Measurements from ENCODE around the gene MTR.
"Not testable (repeated sequence)": the region's sequence is repeated elsewhere in the genome, so short reads cannot be mapped to it uniquely, and the experiment has no call there.

Gene MTR

DNA sequence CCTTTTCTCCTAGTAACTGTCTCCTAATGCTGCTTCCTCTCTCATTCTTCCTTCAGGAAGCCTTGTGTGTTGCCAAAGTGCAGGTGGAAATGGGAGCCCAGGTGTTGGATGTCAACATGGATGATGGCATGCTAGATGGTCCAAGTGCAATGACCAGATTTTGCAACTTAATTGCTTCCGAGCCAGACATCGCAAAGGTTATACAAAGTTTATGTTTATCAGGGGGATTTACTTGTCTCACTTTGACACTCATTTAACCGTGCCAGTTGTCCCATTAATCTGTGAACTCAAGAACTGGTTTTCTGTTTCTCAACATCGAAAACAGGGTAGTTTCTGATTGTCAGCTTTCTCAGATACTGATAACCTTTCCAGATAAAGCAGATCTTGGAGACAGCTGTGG, 40.4 kb downstream of the MTR start:
- no peak for DNase-seq

- DNase-seq, result no peak
These were observed 41.1 kb downstream of the MTR start for GRCh38 chr1:236836157-236836556.

GRCh38 chr1:236837115-236837514, 42.0 kb downstream of the MTR start:
- no peak for DNase-seq

GRCh38 chr1:236837897-236838296, 42.8 kb downstream of the MTR start:
- no peak for DNase-seq

- no peak for DNase-seq
These were observed 46.2 kb downstream of the MTR start for GRCh38 chr1:236841341-236841740.

DNA sequence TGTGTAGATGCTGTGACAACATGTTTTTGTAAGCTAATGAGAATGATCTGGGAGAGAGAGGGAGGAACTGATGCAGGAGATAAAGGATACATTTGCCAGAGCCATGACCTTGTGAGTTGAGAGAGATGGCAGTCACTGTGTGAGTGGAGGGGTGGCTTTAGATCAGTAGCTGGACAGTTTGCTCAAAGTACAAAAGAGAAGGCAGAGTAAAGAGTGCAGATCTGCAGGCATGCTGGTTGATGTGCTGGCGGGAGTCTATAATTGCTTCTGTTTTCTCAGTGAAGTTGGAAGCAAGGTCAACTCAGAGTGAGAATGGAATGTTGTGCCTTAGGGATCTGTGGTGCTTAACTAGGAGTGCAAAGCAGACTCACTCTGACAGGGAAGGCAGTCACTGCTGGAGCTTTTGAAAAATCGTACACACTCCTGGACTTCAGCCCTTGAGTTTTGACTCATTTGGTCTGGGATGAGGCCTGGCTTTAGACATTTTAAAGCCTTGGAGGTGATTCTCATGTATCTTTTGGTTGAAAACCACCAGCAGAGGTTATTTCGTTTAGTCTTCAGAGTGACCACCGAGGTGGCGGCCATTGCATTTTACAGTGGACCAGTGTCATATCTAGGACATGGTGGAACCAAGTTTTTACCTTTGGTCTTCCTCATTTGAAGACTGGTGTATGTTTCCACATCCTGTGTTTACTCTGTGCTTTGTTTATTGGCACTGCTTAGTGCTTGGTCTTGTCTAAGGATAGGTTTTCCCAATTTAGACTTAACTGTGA, 49.6 kb downstream of the MTR start:
- DNase-seq, result no peak

DNA sequence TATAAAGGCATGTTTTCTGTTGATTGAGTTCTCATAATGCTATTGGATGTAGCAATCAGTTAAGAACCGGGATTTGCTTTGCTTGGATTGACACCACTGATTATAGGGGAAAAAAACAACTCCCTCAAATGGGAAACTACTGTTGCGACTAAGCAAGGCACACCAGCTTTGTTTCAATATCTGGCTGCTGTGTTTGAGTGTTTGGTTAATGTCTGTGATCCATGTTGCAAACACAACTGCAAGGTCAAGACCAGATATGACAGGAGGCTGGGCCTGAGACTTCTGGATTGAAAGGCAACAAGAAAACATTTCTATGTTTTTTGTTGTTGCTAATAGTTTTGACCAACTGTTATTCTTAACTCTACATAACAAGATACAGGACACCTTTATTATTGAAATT, 50.7 kb downstream of the MTR start:
- no peak for DNase-seq

DNA sequence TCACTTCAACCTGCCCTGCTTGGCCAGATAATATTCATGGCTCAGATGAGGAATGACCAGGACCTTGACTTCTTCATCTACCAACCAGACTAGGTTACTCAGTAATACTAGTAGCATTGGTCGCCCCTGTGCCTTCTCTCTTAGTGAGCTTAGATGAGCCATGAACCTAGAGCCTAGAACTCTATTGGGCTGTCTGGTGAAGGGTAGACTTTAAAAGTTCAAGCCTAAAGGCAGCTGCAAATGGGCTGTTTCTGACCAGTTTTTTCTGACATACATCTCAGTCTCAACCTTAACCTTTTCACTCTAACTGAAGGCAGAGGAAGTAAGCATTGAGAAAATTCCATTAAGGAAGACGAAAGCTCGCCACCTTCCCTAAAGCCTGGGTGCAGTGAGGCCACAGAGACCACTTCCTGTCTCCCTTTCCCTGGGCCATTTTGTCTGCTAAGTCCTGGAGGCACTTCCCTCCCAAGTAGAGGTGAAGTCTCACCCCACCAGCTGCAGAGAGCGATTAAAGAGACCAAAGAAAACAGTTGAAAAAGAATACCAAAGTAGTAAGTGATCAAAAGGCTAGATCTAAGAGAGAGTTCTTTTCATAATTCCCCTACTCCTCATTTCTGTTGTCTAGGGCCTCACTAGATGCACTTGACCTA, 53.3 kb downstream of the MTR start:
- DNase-seq, result no peak

DNA sequence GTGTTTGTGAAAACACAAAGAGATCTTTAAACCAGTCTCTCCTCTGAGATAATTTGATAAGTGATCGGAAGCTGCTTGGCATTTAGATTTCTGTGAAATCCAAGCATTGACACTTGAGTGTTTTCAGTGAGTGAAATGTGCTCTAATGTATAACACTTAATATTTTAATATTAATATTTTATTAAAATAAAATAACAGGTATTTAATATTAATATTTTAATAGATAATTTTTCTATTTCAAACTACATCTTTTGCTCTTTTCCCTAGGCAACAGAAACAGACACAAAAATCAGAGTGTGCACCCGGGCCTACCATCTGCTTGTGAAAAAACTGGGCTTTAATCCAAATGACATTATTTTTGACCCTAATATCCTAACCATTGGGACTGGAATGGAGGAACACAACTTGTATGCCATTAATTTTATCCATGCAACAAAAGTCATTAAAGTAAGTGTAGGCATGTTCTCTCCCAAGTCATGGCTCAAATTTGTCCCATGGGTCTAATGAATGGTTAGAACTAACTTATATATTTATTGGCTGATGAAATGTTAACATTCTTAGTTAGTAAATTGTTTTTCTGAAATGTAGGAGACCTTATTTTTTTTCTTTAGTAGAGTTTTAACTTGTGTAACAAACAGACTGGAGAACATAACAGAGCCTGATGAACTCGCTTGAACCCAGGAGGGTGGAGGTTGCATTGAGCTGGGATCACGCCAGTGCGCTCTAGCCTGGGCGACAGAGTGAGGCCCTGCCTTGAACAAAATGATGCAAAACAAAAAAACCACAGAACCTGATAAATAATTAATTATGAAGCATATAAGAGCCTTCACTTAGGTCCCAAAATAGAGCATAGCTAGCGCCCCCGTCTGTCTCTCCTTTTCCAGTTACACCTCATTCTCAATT, 55.2 kb downstream of the MTR start:
- no peak for DNase-seq

DNA sequence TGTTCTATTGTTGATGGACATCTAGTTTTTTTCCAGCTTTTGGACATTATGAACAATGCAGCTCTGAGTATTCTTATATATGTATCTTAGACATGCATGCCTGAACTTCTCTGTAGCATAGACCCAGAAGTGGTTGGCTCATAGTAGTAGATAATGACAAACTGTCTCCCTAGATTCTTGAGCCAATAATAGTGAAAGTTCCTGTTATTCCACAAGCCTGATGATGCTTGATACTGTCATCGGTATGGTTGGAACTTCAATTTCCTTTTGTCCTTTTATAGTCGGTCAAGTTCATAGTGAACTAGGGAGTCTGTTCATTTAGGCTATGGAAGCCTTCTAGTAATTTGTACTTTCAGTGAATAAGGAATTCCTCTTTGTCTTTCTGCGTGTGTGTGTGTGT, 56.8 kb downstream of the MTR start:
- no peak for DNase-seq

- DNase-seq, result no peak
These were observed 59.0 kb downstream of the MTR start for GRCh38 chr1:236853921-236854604.

DNA sequence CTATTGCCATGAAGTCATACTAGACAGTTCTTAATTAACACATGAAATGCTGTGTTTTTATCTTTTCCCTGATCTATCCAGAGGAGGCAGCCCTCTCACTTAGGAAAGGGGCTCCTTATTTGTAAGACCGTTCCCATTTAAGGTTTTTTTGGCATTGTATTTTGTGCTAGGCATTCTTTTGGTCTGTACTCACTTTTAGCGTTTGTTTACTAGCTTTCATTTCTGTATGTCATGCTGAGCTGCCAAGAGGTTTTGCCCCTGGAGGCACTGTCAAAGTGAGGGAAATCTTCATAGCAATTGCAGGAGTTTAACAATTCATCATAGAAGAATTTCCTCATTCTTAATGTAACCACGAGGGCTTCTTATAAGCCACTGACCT, 59.5 kb downstream of the MTR start:
- no peak for DNase-seq

- not testable (repeated sequence) for DNase-seq
These were observed 61.6 kb downstream of the MTR start for GRCh38 chr1:236856649-236857048.

GRCh38 chr1:236858165-236858564, 63.1 kb downstream of the MTR start:
- DNase-seq, result no peak

DNA sequence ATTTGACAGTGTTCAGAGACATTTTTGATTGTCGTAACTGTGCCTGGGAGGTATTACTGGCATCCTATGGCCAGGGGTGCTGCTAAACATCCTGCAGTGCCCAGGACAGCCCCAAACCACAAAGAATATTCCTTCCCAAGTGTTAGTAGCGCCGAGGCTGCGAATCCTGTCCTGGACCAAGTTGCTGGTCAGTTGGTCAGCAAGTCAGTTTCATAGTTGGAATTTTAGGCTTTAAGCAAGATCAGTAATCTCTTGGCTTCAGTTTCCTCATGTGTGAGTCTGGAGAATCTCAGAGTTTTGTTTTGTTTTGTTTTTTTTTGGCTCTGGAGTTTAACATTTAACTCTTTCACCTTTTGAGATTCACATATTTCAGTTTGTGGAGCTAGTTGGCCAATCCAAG, 65.0 kb downstream of the MTR start:
- DNase-seq, result no peak

GRCh38 chr1:236860674-236861073, 65.6 kb downstream of the MTR start:
- DNase-seq, result no peak

DNA sequence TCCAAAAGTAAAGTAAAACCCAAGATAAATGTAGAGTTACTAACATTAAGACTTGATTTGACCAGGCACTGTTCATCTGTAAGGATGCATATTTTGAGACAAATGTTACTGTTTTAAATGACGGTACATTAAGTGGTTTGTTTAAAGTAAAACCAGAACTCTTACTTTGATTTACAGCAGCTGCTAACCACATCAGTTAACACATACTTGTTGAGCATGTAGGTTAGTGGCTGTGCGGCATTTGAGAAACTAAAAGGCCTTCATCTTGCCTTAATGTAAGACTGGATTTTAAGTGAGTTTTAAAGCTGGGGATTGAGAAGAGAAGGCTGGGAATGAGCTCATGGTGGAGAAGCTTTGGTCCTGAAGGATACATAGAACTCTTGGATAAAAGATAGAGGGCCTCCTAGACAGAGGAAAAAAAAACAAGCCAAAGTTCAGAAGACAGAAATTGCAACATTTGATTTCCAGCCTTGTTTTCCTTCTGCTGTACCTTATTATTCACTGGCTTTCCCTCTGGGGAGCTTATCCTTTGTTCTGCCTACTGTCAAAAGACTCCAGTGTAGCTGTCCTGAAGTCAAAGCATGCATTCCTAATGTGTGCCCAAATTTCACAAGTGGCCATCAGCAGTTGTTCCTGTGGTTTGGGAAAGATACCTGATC, 66.6 kb downstream of the MTR start:
- no peak for DNase-seq

GRCh38 chr1:236862219-236862591, 67.1 kb downstream of the MTR start:
- DNase-seq, result no peak

DNA sequence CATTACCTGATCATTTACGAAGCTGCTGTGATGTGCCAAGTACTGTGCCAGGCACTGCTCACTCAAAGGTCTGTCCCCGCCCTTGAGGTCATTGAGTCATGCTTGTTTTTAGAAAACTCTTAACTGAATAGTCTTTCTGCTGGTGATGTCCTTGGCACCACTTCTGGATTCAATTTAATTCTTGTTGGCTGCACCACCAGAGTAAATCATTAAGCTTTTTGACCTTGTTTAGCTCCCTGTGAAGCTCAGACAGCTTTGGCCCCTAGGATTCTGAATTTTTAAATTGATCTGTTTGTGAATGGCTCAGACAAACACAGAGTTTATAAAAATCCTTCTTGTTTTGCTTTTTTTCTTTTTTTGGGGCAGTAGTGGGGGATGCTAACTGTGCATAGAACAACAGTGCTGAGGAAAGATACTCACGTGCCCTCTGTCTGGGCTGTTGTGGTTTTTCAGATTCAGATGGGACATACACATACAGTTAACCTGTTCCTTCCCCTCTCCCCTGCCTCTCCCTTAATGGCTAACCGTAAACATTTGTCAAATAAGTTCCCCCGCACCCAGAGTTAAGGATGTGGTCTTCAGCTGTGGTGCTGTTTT, 67.6 kb downstream of the MTR start:
- DNase-seq, result no peak

DNA sequence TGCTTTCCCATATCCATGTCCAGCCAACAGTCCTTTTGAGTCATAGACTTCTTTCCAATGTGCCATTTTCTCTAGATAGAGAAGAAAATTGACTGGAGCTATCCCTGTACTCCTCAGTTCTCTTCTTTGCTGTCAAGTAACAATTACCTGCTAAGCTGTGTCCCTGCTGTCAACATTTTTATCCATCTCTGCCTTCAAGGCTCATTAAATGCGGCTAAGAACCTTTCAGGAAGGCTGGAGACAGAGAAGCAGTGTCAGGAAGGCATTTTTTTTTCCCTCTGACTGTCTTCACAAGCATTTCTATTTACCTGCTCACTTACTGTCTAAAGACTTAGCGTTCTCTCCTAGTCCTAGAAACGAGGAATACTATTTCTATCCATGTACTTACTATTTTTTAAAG, 69.1 kb downstream of the MTR start:
- no peak for DNase-seq

GRCh38 chr1:236864996-236865817, 70.1 kb downstream of the MTR start:
- no peak for DNase-seq

DNA sequence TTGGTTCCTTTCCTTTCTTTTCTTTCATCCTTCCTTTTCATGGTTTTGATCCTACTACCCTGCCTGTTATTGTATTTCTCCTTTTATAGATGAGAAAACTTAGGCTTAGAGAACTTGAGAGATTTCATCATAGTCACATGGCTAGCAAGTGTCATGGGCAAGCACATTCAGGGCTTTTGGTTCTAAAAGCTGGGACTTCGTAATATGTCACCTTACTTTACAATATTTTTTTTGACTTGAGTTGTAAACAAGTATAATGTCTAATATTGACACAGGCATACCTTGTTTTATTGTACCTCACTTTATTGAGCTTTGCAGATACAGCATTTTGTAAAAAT, 70.7 kb downstream of the MTR start:
- DNase-seq, result no peak

Measured in NK-92 treated with Interleukin-12 subunit alpha and Interleukin-12 subunit beta, amount 100 ng/mL, for 24 hours (cell line).